ENCODE data around the gene PCDHA7. TPM values are rescaled to one million over a fixed set of nuclear protein-coding genes. Genes with fewer than 3 reads are reported as not detected.
"Not testable (repeated sequence)": the region's sequence is repeated elsewhere in the genome, so short reads cannot be mapped to it uniquely, and the experiment has no call there.

Gene PCDHA7
- total RNA-seq, 1 donor from 2014 or later = 0.49 TPM

DNA sequence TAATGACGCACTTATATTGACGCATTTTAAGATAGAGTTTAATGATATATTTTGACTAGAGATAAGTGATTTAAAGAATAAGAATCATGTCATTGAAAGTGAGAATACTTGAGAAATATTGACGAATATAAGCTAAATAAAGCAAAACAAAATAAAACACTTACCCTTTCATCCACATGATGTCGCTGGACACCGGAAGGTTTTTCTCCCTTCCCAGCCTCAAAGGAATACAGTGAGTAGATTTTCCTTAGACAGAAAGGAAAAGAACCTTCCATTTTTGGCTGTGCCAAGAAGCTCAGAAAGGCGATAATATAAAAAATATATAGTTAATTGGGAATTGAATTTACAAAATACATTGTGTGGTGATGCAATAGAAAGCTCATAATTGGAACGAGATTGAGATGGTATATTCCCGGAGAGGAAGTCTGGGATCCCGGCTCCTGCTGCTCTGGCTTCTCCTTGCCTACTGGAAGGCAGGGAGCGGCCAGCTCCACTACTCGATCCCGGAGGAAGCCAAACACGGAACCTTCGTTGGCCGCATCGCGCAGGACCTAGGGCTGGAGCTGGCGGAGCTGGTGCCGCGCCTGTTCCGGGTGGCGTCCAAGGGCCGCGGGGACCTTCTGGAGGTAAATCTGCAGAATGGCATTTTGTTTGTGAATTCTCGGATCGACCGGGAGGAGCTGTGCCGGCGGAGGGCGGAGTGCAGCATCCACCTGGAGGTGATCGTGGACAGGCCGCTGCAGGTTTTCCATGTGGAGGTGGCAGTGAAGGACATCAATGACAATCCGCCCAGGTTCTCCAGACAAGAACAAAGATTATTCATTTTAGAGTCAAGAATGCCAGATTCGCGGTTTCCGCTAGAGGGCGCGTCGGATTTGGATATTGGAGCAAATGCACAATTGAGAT, 12.4 kb upstream of the PCDHA7 start, which contains the start of gene PCDHA5:
Gene PCDHA5 (plus strand): TSS at position 239 of the 906 bp plus-strand sequence.
- Histone ChIP-seq H3K4me1 (no peaks in the 10 kb centered on the region), H3K27me3 (no peaks in the 10 kb centered on the region), H3K27ac (no peak within 1 kb of the TSS), H3K4me3 (no peak within 1 kb of the TSS), H3K36me3 (no peaks in the 10 kb centered on the region), H3K9me3 (peaks cover 3% of the 10 kb centered on the region)
- TF ChIP-seq POLR2AphosphoS5 (IDR thresholded peaks at IDR 0.05; ENCODE audit: insufficient read depth in 1 of 2, low read depth in 1 of 2) = no peak
- TF ChIP-seq POLR2A (IDR thresholded peaks at IDR 0.05) = no peak
- TF ChIP-seq, protein P1, sequence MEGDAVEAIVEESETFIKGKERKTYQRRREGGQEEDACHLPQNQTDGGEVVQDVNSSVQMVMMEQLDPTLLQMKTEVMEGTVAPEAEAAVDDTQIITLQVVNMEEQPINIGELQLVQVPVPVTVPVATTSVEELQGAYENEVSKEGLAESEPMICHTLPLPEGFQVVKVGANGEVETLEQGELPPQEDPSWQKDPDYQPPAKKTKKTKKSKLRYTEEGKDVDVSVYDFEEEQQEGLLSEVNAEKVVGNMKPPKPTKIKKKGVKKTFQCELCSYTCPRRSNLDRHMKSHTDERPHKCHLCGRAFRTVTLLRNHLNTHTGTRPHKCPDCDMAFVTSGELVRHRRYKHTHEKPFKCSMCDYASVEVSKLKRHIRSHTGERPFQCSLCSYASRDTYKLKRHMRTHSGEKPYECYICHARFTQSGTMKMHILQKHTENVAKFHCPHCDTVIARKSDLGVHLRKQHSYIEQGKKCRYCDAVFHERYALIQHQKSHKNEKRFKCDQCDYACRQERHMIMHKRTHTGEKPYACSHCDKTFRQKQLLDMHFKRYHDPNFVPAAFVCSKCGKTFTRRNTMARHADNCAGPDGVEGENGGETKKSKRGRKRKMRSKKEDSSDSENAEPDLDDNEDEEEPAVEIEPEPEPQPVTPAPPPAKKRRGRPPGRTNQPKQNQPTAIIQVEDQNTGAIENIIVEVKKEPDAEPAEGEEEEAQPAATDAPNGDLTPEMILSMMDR (IDR thresholded peaks at IDR 0.05) = no peak
- no peak for DNase-seq (ENCODE audit: extremely low spot score in 2 of 2)
- intact Hi-C loops (cut with DNase I) = no loop called here

DNA sequence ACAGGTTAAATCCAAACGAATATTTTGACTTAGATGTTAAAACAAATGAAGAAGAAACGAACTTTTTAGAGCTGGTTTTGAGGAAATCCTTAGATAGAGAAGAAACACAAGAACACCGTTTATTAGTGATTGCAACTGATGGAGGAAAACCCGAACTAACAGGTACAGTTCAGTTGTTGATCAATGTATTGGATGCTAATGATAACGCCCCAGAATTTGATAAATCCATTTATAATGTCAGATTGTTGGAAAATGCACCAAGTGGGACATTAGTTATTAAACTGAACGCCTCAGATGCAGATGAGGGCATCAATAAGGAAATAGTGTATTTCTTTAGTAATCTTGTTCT, 11.8 kb upstream of the PCDHA7 start:
- TF ChIP-seq POLR2AphosphoS5 (IDR thresholded peaks at IDR 0.05; ENCODE audit: insufficient read depth in 1 of 2, low read depth in 1 of 2) (no peak), POLR2A (IDR thresholded peaks at IDR 0.05) (no peak)
- TF ChIP-seq, protein P1 (IDR thresholded peaks at IDR 0.05) = no peak
- Histone ChIP-seq H3K4me3 (no peak overlapping the region), H3K4me1 (no peaks in the 10 kb centered on the region), H3K36me3 (no peaks in the 10 kb centered on the region), H3K9me3 (peaks cover 3% of the 10 kb centered on the region), H3K27me3 (no peaks in the 10 kb centered on the region), H3K27ac (no peak overlapping the region)
- no peak for DNase-seq (ENCODE audit: extremely low spot score in 2 of 2)
- intact Hi-C loops (cut with DNase I) = no loop called here

DNA sequence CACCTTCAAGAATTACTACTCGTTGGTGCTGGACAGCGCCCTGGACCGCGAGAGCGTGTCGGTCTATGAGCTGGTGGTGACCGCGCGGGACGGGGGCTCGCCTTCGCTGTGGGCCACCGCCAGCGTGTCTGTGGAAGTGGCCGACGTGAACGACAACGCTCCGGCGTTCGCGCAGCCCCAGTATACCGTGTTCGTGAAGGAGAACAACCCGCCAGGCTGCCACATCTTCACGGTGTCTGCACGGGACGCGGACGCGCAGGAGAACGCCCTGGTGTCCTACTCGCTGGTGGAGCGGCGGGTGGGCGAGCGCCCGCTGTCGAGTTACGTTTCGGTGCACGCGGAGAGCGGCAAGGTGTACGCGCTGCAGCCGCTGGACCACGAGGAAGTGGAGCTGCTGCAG, 11.1 kb upstream of the PCDHA7 start:
- H3K27ac ChIP-seq; H3K4me3 ChIP-seq; H3K27me3 ChIP-seq; H3K4me1 ChIP-seq; intact Hi-C loops (cut with DNase I); H3K36me3 ChIP-seq; DNase-seq (ENCODE audit: extremely low spot score in 2 of 2); H3K9me3 ChIP-seq: not testable (repeated sequence)

DNA sequence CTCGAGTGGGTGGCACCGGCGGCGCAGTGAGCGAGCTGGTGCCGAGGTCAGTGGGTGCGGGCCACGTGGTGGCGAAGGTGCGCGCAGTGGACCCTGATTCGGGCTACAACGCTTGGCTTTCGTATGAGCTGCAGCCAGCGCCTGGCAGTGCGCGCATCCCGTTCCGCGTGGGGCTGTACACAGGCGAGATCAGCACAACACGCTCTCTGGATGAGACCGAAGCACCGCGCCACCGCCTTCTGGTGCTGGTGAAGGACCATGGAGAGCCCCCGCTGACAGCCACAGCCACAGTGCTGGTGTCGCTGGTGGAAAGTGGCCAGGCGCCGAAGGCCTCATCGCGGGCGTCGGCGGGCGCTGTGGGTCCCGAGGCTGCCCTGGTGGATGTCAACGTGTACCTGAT, 10.6 kb upstream of the PCDHA7 start:
- no peaks in the 10 kb centered on the region for H3K36me3 ChIP-seq
- H3K4me3 ChIP-seq = no peak overlapping the region
- H3K27me3 ChIP-seq = no peaks in the 10 kb centered on the region
- TF ChIP-seq POLR2A (IDR thresholded peaks at IDR 0.05) = no peak
- TF ChIP-seq, protein P1 (IDR thresholded peaks at IDR 0.05) = no peak
- TF ChIP-seq POLR2AphosphoS5 (IDR thresholded peaks at IDR 0.05; ENCODE audit: insufficient read depth in 1 of 2, low read depth in 1 of 2) = no peak
- no peaks in the 10 kb centered on the region for H3K4me1 ChIP-seq
- intact Hi-C loops (cut with DNase I) = no loop called here
- H3K27ac ChIP-seq = no peak overlapping the region
- DNase-seq (ENCODE audit: extremely low spot score in 2 of 2) = no peak
- H3K9me3 ChIP-seq = peaks cover 3% of the 10 kb centered on the region

DNA sequence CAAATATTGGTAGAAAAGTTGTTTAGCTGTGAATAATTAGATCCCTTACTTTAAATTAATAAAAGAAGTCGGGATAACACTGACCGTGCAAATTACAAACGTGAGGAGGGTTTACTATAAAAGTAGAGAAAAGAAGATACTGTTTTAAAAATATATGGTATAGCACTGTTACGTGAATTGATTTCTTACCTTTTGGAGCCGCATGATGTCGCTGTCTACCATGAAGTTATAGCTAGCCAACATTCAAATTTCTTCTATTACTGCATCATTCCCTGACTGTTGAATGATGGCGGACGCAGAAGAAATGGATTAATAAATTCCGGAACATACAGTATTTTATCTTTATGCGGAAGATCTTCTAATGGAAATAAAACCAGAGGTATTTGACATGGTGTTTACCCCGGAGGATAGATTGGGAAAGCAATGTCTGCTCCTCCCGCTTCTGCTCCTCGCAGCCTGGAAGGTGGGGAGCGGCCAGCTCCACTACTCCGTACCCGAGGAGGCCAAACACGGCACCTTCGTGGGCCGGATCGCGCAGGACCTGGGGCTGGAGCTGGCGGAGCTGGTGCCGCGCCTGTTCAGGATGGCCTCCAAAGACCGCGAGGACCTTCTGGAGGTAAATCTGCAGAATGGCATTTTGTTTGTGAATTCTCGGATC, 6.2 kb upstream of the PCDHA7 start, which contains the start of gene PCDHA6:
Gene PCDHA6 (plus strand): TSS at position 257 of the 658 bp plus-strand sequence. CDS start 132 bp downstream, at position 389.
- no peaks in the 10 kb centered on the region for H3K9me3 ChIP-seq
- TF ChIP-seq, protein P1 (IDR thresholded peaks at IDR 0.05) = no peak
- TF ChIP-seq POLR2A (IDR thresholded peaks at IDR 0.05) = no peak
- no peak for TF ChIP-seq POLR2AphosphoS5 (IDR thresholded peaks at IDR 0.05; ENCODE audit: insufficient read depth in 1 of 2, low read depth in 1 of 2)
- no peaks in the 10 kb centered on the region for H3K36me3 ChIP-seq
- no peaks in the 10 kb centered on the region for H3K4me1 ChIP-seq
- H3K27ac ChIP-seq = no peak within 1 kb of the TSS
- intact Hi-C loops (cut with DNase I) = no loop called here
- H3K27me3 ChIP-seq = no peaks in the 10 kb centered on the region
- no peak for DNase-seq (ENCODE audit: extremely low spot score in 2 of 2)
- peak within 1 kb of the TSS in 1 of 2 donors; percentile 24 for H3K4me3 ChIP-seq
